CD4-positive, alpha-beta T cell (primary cell): Measurements from ENCODE around the gene TMEM81. TPM values are rescaled to one million over a fixed set of nuclear protein-coding genes. Genes with fewer than 3 reads are reported as not detected.
A peak's percentile ranks its signal among the peaks of the same experiment; 100 is the strongest.

Experiments
- ATAC-seq: fragments of 200-7000 bp; cut with Tn5 transposase; one replicate; pipeline ENCODE4 v1.10.0; 2022; ENCODE audit warnings: mild to moderate bottlenecking; ENCODE audit not compliant: poor library complexity
- CTCF ChIA-PET: fragments of 350-600 bp; sonication (Branson Sonifier 250); formaldehyde crosslinking; loops from one replicate; lab custom pipeline; 2021; ENCODE audit warnings: antibody characterized with exemption, inconsistent platforms; lab: Charles Lee
- POLR2A ChIA-PET: fragments of 350-600 bp; sonication (Branson Sonifier 250); formaldehyde crosslinking; loops from one replicate; lab custom pipeline; 2021; ENCODE audit warnings: antibody characterized with exemption, inconsistent platforms; lab: Charles Lee
- DNase-seq, 14 experiments: peaks; one replicate each; pipeline ENCODE4 v3.0.0-alpha.2; 2013 to 2020; ENCODE audit warnings: mixed read lengths in 2 of 14
- H3K27ac ChIP-seq, 2 donors: one replicate each; pipeline versions ENCODE4 v1.5.1 to v1.7.0; 2013; ENCODE audit warnings: low read length in 2 of 2, low read depth in 1 of 2, mild to moderate bottlenecking in 1 of 2
- H3K27me3 ChIP-seq, 2 experiments: 1 replicate in 1 of 2; 2 replicates in 1 of 2; pipeline versions ENCODE4 v1.6.1 to v1.7.0; 2013; ENCODE audit warnings: low read length in 2 of 2, control low read depth in 1 of 2, mild to moderate bottlenecking in 1 of 2, moderate library complexity in 1 of 2; ENCODE audit not compliant: insufficient read depth in 2 of 2, control insufficient read depth in 1 of 2
- H3K36me3 ChIP-seq: one replicate; pipeline ENCODE4 v1.6.1; 2013; ENCODE audit warnings: low read length, control low read depth; ENCODE audit not compliant: insufficient read depth
- H3K4me1 ChIP-seq: one replicate; pipeline ENCODE4 v1.6.1; 2013; ENCODE audit warnings: low read length, control low read depth; ENCODE audit not compliant: insufficient read depth
- H3K4me3 ChIP-seq: one replicate; pipeline ENCODE4 v1.5.1; 2013; ENCODE audit warnings: mild to moderate bottlenecking, low read length, moderate library complexity
- H3K9me3 ChIP-seq, 2 experiments: 1 replicate in 1 of 2; 2 replicates in 1 of 2; pipeline versions ENCODE4 v1.6.1 to v1.7.0; 2013; ENCODE audit warnings: low read length in 2 of 2, mild to moderate bottlenecking in 2 of 2, control low read depth in 1 of 2, moderate library complexity in 1 of 2; ENCODE audit not compliant: control insufficient read depth in 1 of 2, insufficient read depth in 1 of 2
- H3K27ac Mint-ChIP-seq: one replicate; pipeline ENCODE4 v1.8.0; 2020; ENCODE audit warnings: mixed read lengths
- H3K27me3 Mint-ChIP-seq: one replicate; pipeline ENCODE4 v1.8.0; 2021; ENCODE audit warnings: mixed read lengths
- H3K36me3 Mint-ChIP-seq: one replicate; pipeline ENCODE4 v1.8.0; 2021; ENCODE audit warnings: low read depth, mixed read lengths
- H3K4me1 Mint-ChIP-seq: one replicate; pipeline ENCODE4 v1.8.0; 2021; ENCODE audit warnings: low read depth, mixed read lengths
- H3K4me3 Mint-ChIP-seq: one replicate; pipeline ENCODE4 v1.8.0; 2020; ENCODE audit warnings: mild to moderate bottlenecking, mixed read lengths
- H3K9me3 Mint-ChIP-seq: one replicate; pipeline ENCODE4 v1.8.0; 2020; ENCODE audit warnings: mixed read lengths
- CTCF ChIP-seq: fragments of 200-600 bp; IDR thresholded peaks from one replicate; pipeline ENCODE4 v1.8.0; 2022; ENCODE audit warnings: antibody characterized with exemption, mild to moderate bottlenecking
- intact Hi-C, 2 experiments: fragments of 100-400 bp; cut with DNase I in 1 of 2; cut with micrococcal nuclease in 1 of 2; formaldehyde crosslinking; loops; one replicate each; pipeline versions ENCODE4 v1.15.1 to v1.9.0; 2023 to 2025; cut with DNase I, micrococcal nuclease
- total RNA-seq, 174 experiments: library from RNA in 2 of 174; stranded (reverse) in 2 of 174; gene quantifications; one replicate each; pipeline ENCODE4 v1.2.3 and lab custom pipeline; 2021 to 2026

TMEM81 gene
- total RNA-seq, 2 experiments from 2014 or later: 2.1 to 2.2 TPM

GRCh38 chr1:205128050-205128449 is 43.8 kb upstream of the TMEM81 start:
- Mint-ChIP-seq H3K4me1 (peaks cover under 1% of the 10 kb centered on the region), H3K27ac (no peak overlapping the region), H3K4me3 (no peak overlapping the region), H3K27me3 (no peaks in the 10 kb centered on the region), H3K36me3 (no peaks in the 10 kb centered on the region), H3K9me3 (no peaks in the 10 kb centered on the region)
- Histone ChIP-seq H3K4me3 (no peak overlapping the region), H3K27me3 (no peaks in the 10 kb centered on the region), H3K27ac (no peak overlapping the region), H3K9me3 (no peaks in the 10 kb centered on the region), H3K36me3 (no peaks in the 10 kb centered on the region), H3K4me1 (peaks cover 3% of the 10 kb centered on the region)
- CTCF ChIA-PET: interaction anchor here (1.2 kb wide), 1 partner anchor 13 kb away, joined by 4 read pairs; no protein-coding TSS in a partner anchor
- TF ChIP-seq CTCF: no peak
- intact Hi-C loops: loop anchor here in 1 of 2 experiments (10.0 kb wide), 1 partner anchor 647 kb away; the partner anchor contains the start of gene RAB29
- no peak for ATAC-seq
- POLR2A ChIA-PET: no interaction called here
- no peak for DNase-seq

- Histone ChIP-seq H3K27me3 (no peaks in the 10 kb centered on the region), H3K4me1 (peaks cover 7% of the 10 kb centered on the region), H3K36me3 (no peaks in the 10 kb centered on the region), H3K9me3 (no peaks in the 10 kb centered on the region), H3K4me3 (no peak overlapping the region), H3K27ac (no peak overlapping the region)
- TF ChIP-seq CTCF: no peak
- DNase-seq (no peak), ATAC-seq (no peak)
- Mint-ChIP-seq H3K36me3 (no peaks in the 10 kb centered on the region), H3K4me3 (no peak overlapping the region), H3K27ac (no peak overlapping the region), H3K4me1 (peaks cover 4% of the 10 kb centered on the region), H3K27me3 (no peaks in the 10 kb centered on the region), H3K9me3 (no peaks in the 10 kb centered on the region)
- POLR2A ChIA-PET: no interaction called here
- intact Hi-C loops: loop anchor here in 1 of 2 experiments (10.0 kb wide), 1 partner anchor 647 kb away; the partner anchor contains the start of gene RAB29
- CTCF ChIA-PET: interaction anchor here (1.2 kb wide), 1 partner anchor 14 kb away, joined by 4 read pairs; no protein-coding TSS in a partner anchor
These were observed 43.4 kb upstream of the TMEM81 start for GRCh38 chr1:205127646-205128045.

- Histone ChIP-seq H3K27ac (no peak overlapping the region), H3K4me3 (no peak overlapping the region), H3K36me3 (no peaks in the 10 kb centered on the region), H3K27me3 (no peaks in the 10 kb centered on the region), H3K9me3 (no peaks in the 10 kb centered on the region), H3K4me1 (peaks cover 26% of the 10 kb centered on the region)
- TF ChIP-seq CTCF: no peak
- no peak for ATAC-seq
- Mint-ChIP-seq H3K9me3 (no peaks in the 10 kb centered on the region), H3K4me3 (peak overlapping the region; percentile 70), H3K4me1 (peaks cover 33% of the 10 kb centered on the region), H3K27ac (no peak overlapping the region), H3K27me3 (no peaks in the 10 kb centered on the region), H3K36me3 (peaks cover 23% of the 10 kb centered on the region)
- intact Hi-C loops: loop anchor here (2.0 to 10.0 kb wide), 7 partner anchors 20 to 1488 kb away; partner anchors contain the start of genes EIF2D (in 1 of the 2), ELK4 (in 1 of the 2), PPP1R15B (in 1 of the 2) and RAB29 (in 1 of the 2)
- ChIA-PET CTCF (no interaction called here), POLR2A (no interaction called here)
- no peak for DNase-seq
These were observed 40.5 kb upstream of the TMEM81 start for GRCh38 chr1:205124726-205125125.
